Skin of body (tissue), 2 donors: ENCODE data around the gene NCF4. TPM values are rescaled to one million over a fixed set of nuclear protein-coding genes. Genes with fewer than 3 reads are reported as not detected.

ENCODE experiments used
- DNase-seq: peaks from one replicate; lab custom pipeline; 2025; lab: John Stamatoyannopoulos, UW
- total RNA-seq: library from RNA; depleted of rRNA; stranded (reverse); fragments of >200 nt; gene quantifications from one replicate; pipeline ENCODE4 v1.2.3, GENCODE V29; 2014

NCF4 gene
- 10.2 TPM for total RNA-seq

- no peak for DNase-seq
Measured at GRCh38 chr22:36860821-36861659, at the start of gene NCF4. NCF4 (plus strand) TSS chr22:36861006; CDS start chr22:36861172, 166 bp downstream.

- no peak for DNase-seq
Measured at GRCh38 chr22:36811094-36811800, 49.6 kb upstream of the NCF4 start.

GRCh38 chr22:36814801-36815200, 46.0 kb upstream of the NCF4 start:
- DNase-seq: no peak

- DNase-seq: no peak
Measured at GRCh38 chr22:36815558-36816338, 45.1 kb upstream of the NCF4 start.

GRCh38 chr22:36816339-36816635, 44.5 kb upstream of the NCF4 start:
- DNase-seq: no peak

- no peak for DNase-seq
Measured at GRCh38 chr22:36816636-36817524, 43.9 kb upstream of the NCF4 start, which contains the start of gene PVALB. PVALB (minus strand) TSS chr22:36817035; CDS start chr22:36817005, 30 bp downstream.

- no peak for DNase-seq
Measured at GRCh38 chr22:36817525-36817848, 43.3 kb upstream of the NCF4 start.

- DNase-seq: no peak
Measured at GRCh38 chr22:36818010-36818642, 42.7 kb upstream of the NCF4 start.

- no peak for DNase-seq
Measured at GRCh38 chr22:36819112-36819511, 41.7 kb upstream of the NCF4 start.

- DNase-seq: no peak
Measured at GRCh38 chr22:36822581-36822980, 38.2 kb upstream of the NCF4 start.

- DNase-seq: no peak
Measured at GRCh38 chr22:36823186-36823839, 37.5 kb upstream of the NCF4 start.

- DNase-seq: no peak
Measured at GRCh38 chr22:36824655-36825054, 36.2 kb upstream of the NCF4 start.

- no peak for DNase-seq
Measured at GRCh38 chr22:36826262-36826661, 34.5 kb upstream of the NCF4 start.

- no peak for DNase-seq
Measured at GRCh38 chr22:36828815-36829214, 32.0 kb upstream of the NCF4 start.

GRCh38 chr22:36829370-36830002, 31.3 kb upstream of the NCF4 start:
- no peak for DNase-seq

- DNase-seq: no peak
Measured at GRCh38 chr22:36830601-36831000, 30.2 kb upstream of the NCF4 start.

GRCh38 chr22:36831206-36831605, 29.6 kb upstream of the NCF4 start:
- DNase-seq: no peak

- no peak for DNase-seq
Measured at GRCh38 chr22:36831717-36832116, 29.1 kb upstream of the NCF4 start.

- DNase-seq: no peak
Measured at GRCh38 chr22:36833073-36833472, 27.7 kb upstream of the NCF4 start.

GRCh38 chr22:36835903-36836302, 24.9 kb upstream of the NCF4 start:
- no peak for DNase-seq
